ENCODE measurements around the gene FUT6. TPM values are rescaled to one million over a fixed set of nuclear protein-coding genes. Genes with fewer than 3 reads are reported as not detected.

FUT6 gene
- total RNA-seq, 1 donor from 2014 or later: not detected

- Histone ChIP-seq H3K9me3 (ENCODE audit: control insufficient read depth in 3 of 3, low read length in 3 of 3) (no peaks in the 10 kb centered on the region), H3K27ac (ENCODE audit: low read depth, low read length) (no peak overlapping the region), H3K4me1 (ENCODE audit: control insufficient read depth in 3 of 3, insufficient read depth in 3 of 3, low read length in 3 of 3) (no peaks in the 10 kb centered on the region), H3K36me3 (ENCODE audit: control insufficient read depth in 3 of 3, insufficient read depth in 3 of 3, low read length in 3 of 3) (no peaks in the 10 kb centered on the region), H3K9ac (ENCODE audit: low read depth in 1 of 3, low read length in 3 of 3) (no peak overlapping the region), H3K4me3 (ENCODE audit: low read length in 3 of 3) (no peak overlapping the region), H3K27me3 (ENCODE audit: control insufficient read depth in 3 of 3, insufficient read depth in 3 of 3, low read length in 3 of 3) (peaks cover 24 to 35% (median 29%) of the 10 kb centered on the region in 3 donors)
Observed at GRCh38 chr19:5818594-5818993, 20.9 kb downstream of the FUT6 start.

GRCh38 chr19:5817218-5817617 lies 22.3 kb downstream of the FUT6 start:
- Histone ChIP-seq H3K9me3 (ENCODE audit: control insufficient read depth in 3 of 3, low read length in 3 of 3) (no peaks in the 10 kb centered on the region), H3K36me3 (ENCODE audit: control insufficient read depth in 3 of 3, insufficient read depth in 3 of 3, low read length in 3 of 3) (no peaks in the 10 kb centered on the region), H3K4me1 (ENCODE audit: control insufficient read depth in 3 of 3, insufficient read depth in 3 of 3, low read length in 3 of 3) (no peaks in the 10 kb centered on the region), H3K27me3 (ENCODE audit: control insufficient read depth in 3 of 3, insufficient read depth in 3 of 3, low read length in 3 of 3) (peaks cover 21 to 31% (median 31%) of the 10 kb centered on the region in 3 donors), H3K27ac (ENCODE audit: low read depth, low read length) (no peak overlapping the region), H3K9ac (ENCODE audit: low read depth in 1 of 3, low read length in 3 of 3) (no peak overlapping the region), H3K4me3 (ENCODE audit: low read length in 3 of 3) (no peak overlapping the region)

- Histone ChIP-seq H3K9me3 (ENCODE audit: control insufficient read depth in 3 of 3, low read length in 3 of 3) (no peaks in the 10 kb centered on the region), H3K27ac (ENCODE audit: low read depth, low read length) (no peak overlapping the region), H3K4me3 (ENCODE audit: low read length in 3 of 3) (no peak overlapping the region), H3K36me3 (ENCODE audit: control insufficient read depth in 3 of 3, insufficient read depth in 3 of 3, low read length in 3 of 3) (no peaks in the 10 kb centered on the region), H3K9ac (ENCODE audit: low read depth in 1 of 3, low read length in 3 of 3) (no peak overlapping the region), H3K27me3 (ENCODE audit: control insufficient read depth in 3 of 3, insufficient read depth in 3 of 3, low read length in 3 of 3) (peaks cover 17 to 28% (median 26%) of the 10 kb centered on the region in 3 donors), H3K4me1 (ENCODE audit: control insufficient read depth in 3 of 3, insufficient read depth in 3 of 3, low read length in 3 of 3) (no peaks in the 10 kb centered on the region)
Observed at GRCh38 chr19:5814852-5815246, 24.7 kb downstream of the FUT6 start.

- H3K27me3 ChIP-seq (ENCODE audit: control insufficient read depth in 3 of 3, insufficient read depth in 3 of 3, low read length in 3 of 3): peaks cover 17 to 28% (median 26%) of the 10 kb centered on the region in 3 donors
- H3K4me3 ChIP-seq (ENCODE audit: low read length in 3 of 3): no peak overlapping the region
- no peak overlapping the region for H3K9ac ChIP-seq (ENCODE audit: low read depth in 1 of 3, low read length in 3 of 3)
- no peak overlapping the region for H3K27ac ChIP-seq (ENCODE audit: low read depth, low read length)
- H3K36me3 ChIP-seq (ENCODE audit: control insufficient read depth in 3 of 3, insufficient read depth in 3 of 3, low read length in 3 of 3): no peaks in the 10 kb centered on the region
- no peaks in the 10 kb centered on the region for H3K4me1 ChIP-seq (ENCODE audit: control insufficient read depth in 3 of 3, insufficient read depth in 3 of 3, low read length in 3 of 3)
- no peaks in the 10 kb centered on the region for H3K9me3 ChIP-seq (ENCODE audit: control insufficient read depth in 3 of 3, low read length in 3 of 3)
Observed at GRCh38 chr19:5814123-5814851, 25.2 kb downstream of the FUT6 start.

GRCh38 chr19:5811117-5811516 lies 28.4 kb downstream of the FUT6 start:
- peaks cover 17 to 22% (median 21%) of the 10 kb centered on the region in 3 donors for H3K27me3 ChIP-seq (ENCODE audit: control insufficient read depth in 3 of 3, insufficient read depth in 3 of 3, low read length in 3 of 3)
- no peaks in the 10 kb centered on the region for H3K9me3 ChIP-seq (ENCODE audit: control insufficient read depth in 3 of 3, low read length in 3 of 3)
- H3K36me3 ChIP-seq (ENCODE audit: control insufficient read depth in 3 of 3, insufficient read depth in 3 of 3, low read length in 3 of 3): no peaks in the 10 kb centered on the region
- H3K4me1 ChIP-seq (ENCODE audit: control insufficient read depth in 3 of 3, insufficient read depth in 3 of 3, low read length in 3 of 3): no peaks in the 10 kb centered on the region
- no peak overlapping the region for H3K4me3 ChIP-seq (ENCODE audit: low read length in 3 of 3)
- no peak overlapping the region for H3K27ac ChIP-seq (ENCODE audit: low read depth, low read length)
- no peak overlapping the region for H3K9ac ChIP-seq (ENCODE audit: low read depth in 1 of 3, low read length in 3 of 3)

- no peaks in the 10 kb centered on the region for H3K4me1 ChIP-seq (ENCODE audit: control insufficient read depth in 3 of 3, insufficient read depth in 3 of 3, low read length in 3 of 3)
- no peaks in the 10 kb centered on the region for H3K36me3 ChIP-seq (ENCODE audit: control insufficient read depth in 3 of 3, insufficient read depth in 3 of 3, low read length in 3 of 3)
- H3K9me3 ChIP-seq (ENCODE audit: control insufficient read depth in 3 of 3, low read length in 3 of 3): no peaks in the 10 kb centered on the region
- H3K9ac ChIP-seq (ENCODE audit: low read depth in 1 of 3, low read length in 3 of 3): no peak overlapping the region
- no peak overlapping the region for H3K27ac ChIP-seq (ENCODE audit: low read depth, low read length)
- H3K4me3 ChIP-seq (ENCODE audit: low read length in 3 of 3): no peak overlapping the region
- peaks cover 22 to 26% (median 24%) of the 10 kb centered on the region in 3 donors for H3K27me3 ChIP-seq (ENCODE audit: control insufficient read depth in 3 of 3, insufficient read depth in 3 of 3, low read length in 3 of 3)
Observed at GRCh38 chr19:5809469-5809868, 30.0 kb downstream of the FUT6 start.

GRCh38 chr19:5809053-5809452 lies 30.4 kb downstream of the FUT6 start:
- H3K27ac ChIP-seq (ENCODE audit: low read depth, low read length): no peak overlapping the region
- no peak overlapping the region for H3K9ac ChIP-seq (ENCODE audit: low read depth in 1 of 3, low read length in 3 of 3)
- H3K4me3 ChIP-seq (ENCODE audit: low read length in 3 of 3): no peak overlapping the region
- no peaks in the 10 kb centered on the region for H3K36me3 ChIP-seq (ENCODE audit: control insufficient read depth in 3 of 3, insufficient read depth in 3 of 3, low read length in 3 of 3)
- peaks cover 22 to 27% (median 25%) of the 10 kb centered on the region in 3 donors for H3K27me3 ChIP-seq (ENCODE audit: control insufficient read depth in 3 of 3, insufficient read depth in 3 of 3, low read length in 3 of 3)
- H3K4me1 ChIP-seq (ENCODE audit: control insufficient read depth in 3 of 3, insufficient read depth in 3 of 3, low read length in 3 of 3): no peaks in the 10 kb centered on the region
- H3K9me3 ChIP-seq (ENCODE audit: control insufficient read depth in 3 of 3, low read length in 3 of 3): no peaks in the 10 kb centered on the region

GRCh38 chr19:5808120-5808816 lies 31.2 kb downstream of the FUT6 start:
- peaks cover 4 to 6% (median 5%) of the 10 kb centered on the region in 3 donors for H3K4me1 ChIP-seq (ENCODE audit: control insufficient read depth in 3 of 3, insufficient read depth in 3 of 3, low read length in 3 of 3)

GRCh38 chr19:5806905-5807304 lies 32.6 kb downstream of the FUT6 start:
- H3K4me3 ChIP-seq (ENCODE audit: low read length in 3 of 3): no peak overlapping the region
- no peak overlapping the region for H3K27ac ChIP-seq (ENCODE audit: low read depth, low read length)
- no peak overlapping the region for H3K9ac ChIP-seq (ENCODE audit: low read depth in 1 of 3, low read length in 3 of 3)
- no peaks in the 10 kb centered on the region for H3K36me3 ChIP-seq (ENCODE audit: control insufficient read depth in 3 of 3, insufficient read depth in 3 of 3, low read length in 3 of 3)
- H3K9me3 ChIP-seq (ENCODE audit: control insufficient read depth in 3 of 3, low read length in 3 of 3): no peaks in the 10 kb centered on the region
- peaks cover 34 to 45% (median 38%) of the 10 kb centered on the region in 3 donors for H3K27me3 ChIP-seq (ENCODE audit: control insufficient read depth in 3 of 3, insufficient read depth in 3 of 3, low read length in 3 of 3)
- peaks cover 4 to 7% (median 5%) of the 10 kb centered on the region in 3 donors for H3K4me1 ChIP-seq (ENCODE audit: control insufficient read depth in 3 of 3, insufficient read depth in 3 of 3, low read length in 3 of 3)

More at GRCh38 chr19:5808120-5808816, 31.2 kb downstream of the FUT6 start:
- Histone ChIP-seq H3K9me3 (ENCODE audit: control insufficient read depth in 3 of 3, low read length in 3 of 3) (no peaks in the 10 kb centered on the region), H3K36me3 (ENCODE audit: control insufficient read depth in 3 of 3, insufficient read depth in 3 of 3, low read length in 3 of 3) (no peaks in the 10 kb centered on the region), H3K9ac (ENCODE audit: low read depth in 1 of 3, low read length in 3 of 3) (no peak overlapping the region), H3K27ac (ENCODE audit: low read depth, low read length) (no peak overlapping the region), H3K4me3 (ENCODE audit: low read length in 3 of 3) (no peak overlapping the region), H3K27me3 (ENCODE audit: control insufficient read depth in 3 of 3, insufficient read depth in 3 of 3, low read length in 3 of 3) (peaks cover 28 to 32% (median 31%) of the 10 kb centered on the region in 3 donors)

GRCh38 chr19:5806133-5806489 lies 33.4 kb downstream of the FUT6 start:
- Histone ChIP-seq H3K27ac (ENCODE audit: low read depth, low read length) (no peak overlapping the region), H3K4me1 (ENCODE audit: control insufficient read depth in 3 of 3, insufficient read depth in 3 of 3, low read length in 3 of 3) (peaks cover 4 to 7% (median 5%) of the 10 kb centered on the region in 3 donors), H3K4me3 (ENCODE audit: low read length in 3 of 3) (no peak overlapping the region), H3K27me3 (ENCODE audit: control insufficient read depth in 3 of 3, insufficient read depth in 3 of 3, low read length in 3 of 3) (peaks cover 37 to 52% (median 46%) of the 10 kb centered on the region in 3 donors), H3K36me3 (ENCODE audit: control insufficient read depth in 3 of 3, insufficient read depth in 3 of 3, low read length in 3 of 3) (no peaks in the 10 kb centered on the region), H3K9ac (ENCODE audit: low read depth in 1 of 3, low read length in 3 of 3) (no peak overlapping the region), H3K9me3 (ENCODE audit: control insufficient read depth in 3 of 3, low read length in 3 of 3) (no peaks in the 10 kb centered on the region)

Measured in skeletal muscle tissue (tissue), 4 donors.